ENCODE measurements around the gene HYCC2.

The HYCC2 gene

GRCh38 chr2:201109186-201109585 is 37.7 kb upstream of the HYCC2 start:
- no peaks in the 10 kb centered on the region for H3K36me3 ChIP-seq
- no peak overlapping the region for H3K27ac ChIP-seq
- H3K27me3 ChIP-seq: no peaks in the 10 kb centered on the region
- H3K9me3 ChIP-seq: no peaks in the 10 kb centered on the region
- TF ChIP-seq CTCF (IDR thresholded peaks at IDR 0.05): no peak
- no peak overlapping the region for H3K4me3 ChIP-seq (ENCODE audit: low read depth in 1 of 2, low read length in 1 of 2)
- peaks cover 19 to 26% of the 10 kb centered on the region in 2 experiments for H3K4me1 ChIP-seq (ENCODE audit: control insufficient read depth in 1 of 2, insufficient read depth in 1 of 2, low read depth in 1 of 2, low read length in 1 of 2)

DNA sequence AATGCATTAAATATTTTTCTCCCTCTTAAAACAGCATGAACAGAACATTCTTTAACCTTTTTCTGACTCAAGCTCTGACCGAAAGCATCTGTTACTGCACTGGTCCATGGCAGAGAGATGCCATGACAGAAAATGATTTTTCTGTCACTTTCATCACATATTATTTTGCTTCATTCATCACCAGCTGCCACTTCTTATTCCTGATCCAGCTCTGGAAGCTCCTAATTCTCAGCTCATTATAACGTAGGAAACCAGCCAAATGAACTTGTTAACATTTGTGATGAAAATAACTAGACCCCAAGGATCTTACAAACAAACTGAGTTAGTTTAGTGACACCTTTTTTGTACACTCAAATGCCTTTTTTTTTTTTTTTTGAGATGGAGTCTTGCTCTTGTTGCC is 36.9 kb upstream of the HYCC2 start:
- Histone ChIP-seq H3K27ac (no peak overlapping the region), H3K4me1 (ENCODE audit: control insufficient read depth in 1 of 2, insufficient read depth in 1 of 2, low read depth in 1 of 2, low read length in 1 of 2) (peaks cover 12 to 19% of the 10 kb centered on the region in 2 experiments), H3K36me3 (no peaks in the 10 kb centered on the region), H3K4me3 (ENCODE audit: low read depth in 1 of 2, low read length in 1 of 2) (no peak overlapping the region), H3K9me3 (no peaks in the 10 kb centered on the region), H3K27me3 (no peaks in the 10 kb centered on the region)
- TF ChIP-seq CTCF (IDR thresholded peaks at IDR 0.05): no peak

DNA sequence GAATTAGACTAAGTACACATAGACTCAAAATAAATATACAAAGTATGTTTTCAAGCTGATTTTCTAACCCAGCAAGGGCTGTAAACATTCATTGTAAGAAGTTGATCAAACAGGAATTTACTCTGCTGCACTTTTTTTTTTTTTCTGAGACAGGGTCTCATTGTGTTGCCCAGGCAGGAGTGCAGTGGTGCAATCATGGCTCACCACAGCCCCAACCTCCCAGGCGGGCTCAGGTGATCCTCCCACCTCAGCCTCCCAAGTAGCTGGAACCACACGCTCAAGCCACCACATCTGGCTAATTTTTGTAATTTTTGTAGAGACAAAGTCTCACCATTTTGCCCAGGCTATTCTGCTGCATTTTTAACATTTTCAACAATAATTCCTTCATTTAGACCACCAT is 36.2 kb upstream of the HYCC2 start:
- Histone ChIP-seq H3K27ac (no peak overlapping the region), H3K27me3 (no peaks in the 10 kb centered on the region), H3K36me3 (no peaks in the 10 kb centered on the region), H3K4me3 (ENCODE audit: low read depth in 1 of 2, low read length in 1 of 2) (no peak overlapping the region), H3K4me1 (ENCODE audit: control insufficient read depth in 1 of 2, insufficient read depth in 1 of 2, low read depth in 1 of 2, low read length in 1 of 2) (peaks cover 5 to 12% of the 10 kb centered on the region in 2 experiments), H3K9me3 (no peaks in the 10 kb centered on the region)
- TF ChIP-seq CTCF (IDR thresholded peaks at IDR 0.05): no peak

- no peak for TF ChIP-seq CTCF (IDR thresholded peaks at IDR 0.05)
- Histone ChIP-seq H3K9me3 (no peaks in the 10 kb centered on the region), H3K27me3 (no peaks in the 10 kb centered on the region), H3K4me1 (ENCODE audit: control insufficient read depth in 1 of 2, insufficient read depth in 1 of 2, low read depth in 1 of 2, low read length in 1 of 2) (peaks cover 0 to 4% of the 10 kb centered on the region in 2 experiments), H3K4me3 (ENCODE audit: low read depth in 1 of 2, low read length in 1 of 2) (no peak overlapping the region), H3K36me3 (no peaks in the 10 kb centered on the region), H3K27ac (no peak overlapping the region)
These were observed 34.3 kb upstream of the HYCC2 start for GRCh38 chr2:201105759-201106158.

- no peak overlapping the region for H3K4me3 ChIP-seq (ENCODE audit: low read depth in 1 of 2, low read length in 1 of 2)
- H3K4me1 ChIP-seq (ENCODE audit: control insufficient read depth in 1 of 2, insufficient read depth in 1 of 2, low read depth in 1 of 2, low read length in 1 of 2): peaks cover 0 to 3% of the 10 kb centered on the region in 2 experiments
- no peaks in the 10 kb centered on the region for H3K9me3 ChIP-seq
- no peaks in the 10 kb centered on the region for H3K27me3 ChIP-seq
- no peak for TF ChIP-seq CTCF (IDR thresholded peaks at IDR 0.05)
- H3K36me3 ChIP-seq: no peaks in the 10 kb centered on the region
- no peak overlapping the region for H3K27ac ChIP-seq
These were observed 29.0 kb upstream of the HYCC2 start for GRCh38 chr2:201100497-201100896.

DNA sequence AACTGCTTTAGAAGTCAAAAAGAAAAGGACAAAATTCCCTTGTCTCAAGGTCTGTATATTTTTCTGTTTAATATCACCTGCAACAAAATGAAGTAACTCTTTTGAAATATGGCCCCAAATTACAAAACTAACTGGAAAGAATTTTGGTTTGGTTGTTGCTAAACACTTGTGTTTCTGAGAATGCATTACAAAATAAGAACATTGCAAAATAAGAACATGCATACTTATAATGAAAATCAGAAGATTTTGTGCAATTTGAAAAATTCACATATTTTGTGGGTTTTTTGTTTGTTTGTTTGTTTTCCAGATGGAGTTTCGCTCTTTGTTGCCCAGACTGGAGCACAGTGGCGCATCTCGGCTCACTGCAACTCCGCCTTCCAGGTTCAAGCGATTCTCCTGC is 22.1 kb upstream of the HYCC2 start:
- TF ChIP-seq CTCF (IDR thresholded peaks at IDR 0.05): no peak
- H3K36me3 ChIP-seq: no peaks in the 10 kb centered on the region
- peak overlapping the region; percentile 49 to 56 for H3K4me3 ChIP-seq (ENCODE audit: low read depth in 1 of 2, low read length in 1 of 2)
- peak overlapping the region; percentile 86 for H3K27ac ChIP-seq
- peaks cover 42 to 56% of the 10 kb centered on the region in 2 experiments for H3K4me1 ChIP-seq (ENCODE audit: control insufficient read depth in 1 of 2, insufficient read depth in 1 of 2, low read depth in 1 of 2, low read length in 1 of 2)
- H3K27me3 ChIP-seq: no peaks in the 10 kb centered on the region
- no peaks in the 10 kb centered on the region for H3K9me3 ChIP-seq

Measured in neutrophil (primary cell).